Activated CD8-positive, alpha-beta T cell treated with anti-CD3 and anti-CD28 coated beads, Interleukin-2, amount 10 ng/mL, durations not matched to agents 7 days and 5 days (primary cell): Measurements from ENCODE around the gene ATP5F1E. TPM values are rescaled to one million over a fixed set of nuclear protein-coding genes. Genes with fewer than 3 reads are reported as not detected.

Experiments used
- ATAC-seq: fragments of 150-1000 bp; cut with Tn5 transposase; one replicate; pipeline ENCODE4 v1.10.0; 2021; ENCODE audit warnings: moderate library complexity
- CTCF ChIA-PET: fragments of 350-600 bp; sonication (Branson Sonifier 250); formaldehyde crosslinking; loops from one replicate; lab custom pipeline; 2021; ENCODE audit warnings: antibody characterized with exemption; lab: Charles Lee
- POLR2A ChIA-PET: fragments of 350-600 bp; sonication (Branson Sonifier 250); formaldehyde crosslinking; loops from one replicate; lab custom pipeline; 2021; ENCODE audit warnings: antibody characterized with exemption; lab: Charles Lee
- DNase-seq: peaks from one replicate; pipeline ENCODE4 v3.0.0-alpha.2; 2020
- H3K27ac Mint-ChIP-seq: one replicate; pipeline ENCODE4 v1.8.0; 2021; ENCODE audit warnings: mild to moderate bottlenecking, mixed read lengths
- H3K27me3 Mint-ChIP-seq: one replicate; pipeline ENCODE4 v1.8.0; 2021; ENCODE audit warnings: low read depth, mixed read lengths
- H3K36me3 Mint-ChIP-seq: one replicate; pipeline ENCODE4 v1.8.0; 2021; ENCODE audit warnings: low read depth, mixed read lengths
- H3K4me1 Mint-ChIP-seq: one replicate; pipeline ENCODE4 v1.8.0; 2021; ENCODE audit warnings: low read depth, mixed read lengths
- H3K4me3 Mint-ChIP-seq: one replicate; pipeline ENCODE4 v1.8.0; 2021; ENCODE audit warnings: mild to moderate bottlenecking, mixed read lengths
- H3K9me3 Mint-ChIP-seq: one replicate; pipeline ENCODE4 v1.8.0; 2022; ENCODE audit warnings: mixed read lengths; ENCODE audit not compliant: insufficient read depth
- total RNA-seq, 2 experiments: library from RNA; stranded (reverse); gene quantifications; one replicate each; pipeline ENCODE4 v1.2.3, GENCODE V29; 2021

The ATP5F1E gene
- total RNA-seq, 2 experiments from 2014 or later = 97.8 to 98.8 TPM

- ChIA-PET CTCF (interaction anchor here (0.7 to 4.8 kb wide), 12 partner anchors 9 to 380 kb away, joined by 3 to 18 read pairs (median 4); partner anchors contain the start of genes PRELID3B and STX16), POLR2A (interaction anchor here (0.6 to 2.3 kb wide), 21 partner anchors 8 to 380 kb away, joined by 3 to 27 read pairs (median 5); partner anchors contain the start of genes PRELID3B, STX16 and ZNF831)
- DNase-seq = peak; percentile 46
- H3K4me1 Mint-ChIP-seq = peaks cover 55% of the 10 kb centered on the region
- H3K27ac Mint-ChIP-seq = peak overlapping the region; percentile 95
- H3K36me3 Mint-ChIP-seq = peaks cover 77% of the 10 kb centered on the region
- ATAC-seq = no peak
- no peaks in the 10 kb centered on the region for H3K27me3 Mint-ChIP-seq
- H3K4me3 Mint-ChIP-seq = peak overlapping the region; percentile 93
- H3K9me3 Mint-ChIP-seq = no peaks in the 10 kb centered on the region
These were observed 542 bp downstream of the ATP5F1E start for GRCh38 chr20:59031564-59032022.

- peak overlapping the region; percentile 95 for H3K27ac Mint-ChIP-seq
- H3K9me3 Mint-ChIP-seq = no peaks in the 10 kb centered on the region
- H3K27me3 Mint-ChIP-seq = no peaks in the 10 kb centered on the region
- H3K4me1 Mint-ChIP-seq = peaks cover 54% of the 10 kb centered on the region
- DNase-seq (no peak), ATAC-seq (no peak)
- peaks cover 77% of the 10 kb centered on the region for H3K36me3 Mint-ChIP-seq
- H3K4me3 Mint-ChIP-seq = peak overlapping the region; percentile 93
- ChIA-PET CTCF (interaction anchor here (1.4 to 4.8 kb wide), 4 partner anchors 12 to 191 kb away, joined by 4 to 18 read pairs (median 4); partner anchors contain the start of gene PRELID3B), POLR2A (interaction anchor here (0.9 to 2.3 kb wide), 15 partner anchors 12 to 380 kb away, joined by 3 to 27 read pairs (median 6); partner anchors contain the start of genes PRELID3B, STX16 and ZNF831)
These were observed 1.1 kb downstream of the ATP5F1E start for GRCh38 chr20:59030911-59031563.

- CTCF ChIA-PET = interaction anchor here (1.1 to 1.4 kb wide), 2 partner anchors 15 to 47 kb away, joined by 3 read pairs; partner anchors contain the start of gene NELFCD
- H3K4me1 Mint-ChIP-seq = peaks cover 55% of the 10 kb centered on the region
- H3K36me3 Mint-ChIP-seq = peaks cover 75% of the 10 kb centered on the region
These were observed 3.3 kb downstream of the ATP5F1E start for GRCh38 chr20:59028812-59029211.

GRCh38 chr20:59027741-59028320 lies 4.3 kb downstream of the ATP5F1E start:
- no peak for ATAC-seq
- H3K27ac Mint-ChIP-seq = peak overlapping the region; percentile 3
- ChIA-PET POLR2A (no interaction called here), CTCF (interaction anchor here (0.8 to 1.9 kb wide), 3 partner anchors 10 to 180 kb away, joined by 3 to 4 read pairs (median 3); no protein-coding TSS in a partner anchor)
- no peak overlapping the region for H3K4me3 Mint-ChIP-seq
- no peaks in the 10 kb centered on the region for H3K27me3 Mint-ChIP-seq
- H3K9me3 Mint-ChIP-seq = no peaks in the 10 kb centered on the region
- DNase-seq = no peak
- H3K4me1 Mint-ChIP-seq = peaks cover 50% of the 10 kb centered on the region
- H3K36me3 Mint-ChIP-seq = peaks cover 78% of the 10 kb centered on the region

More at GRCh38 chr20:59028812-59029211, 3.3 kb downstream of the ATP5F1E start:
- Mint-ChIP-seq H3K9me3 (no peaks in the 10 kb centered on the region), H3K27me3 (no peaks in the 10 kb centered on the region), H3K27ac (no peak overlapping the region), H3K4me3 (peak overlapping the region; percentile 93)
- ATAC-seq (no peak), DNase-seq (peak; percentile 13)
- POLR2A ChIA-PET = interaction anchor here (1.2 kb wide), 1 partner anchor 47 kb away, joined by 5 read pairs; no protein-coding TSS in a partner anchor

- Mint-ChIP-seq H3K9me3 (no peaks in the 10 kb centered on the region), H3K27ac (no peak overlapping the region), H3K27me3 (no peaks in the 10 kb centered on the region), H3K36me3 (peaks cover 82% of the 10 kb centered on the region), H3K4me1 (peaks cover 47% of the 10 kb centered on the region), H3K4me3 (no peak overlapping the region)
- DNase-seq (no peak), ATAC-seq (no peak)
- POLR2A ChIA-PET = no interaction called here
- CTCF ChIA-PET = interaction anchor here (0.8 to 1.9 kb wide), 3 partner anchors 10 to 181 kb away, joined by 3 to 4 read pairs (median 4); no protein-coding TSS in a partner anchor
These were observed 5.0 kb downstream of the ATP5F1E start for GRCh38 chr20:59026904-59027740.

- Mint-ChIP-seq H3K27me3 (no peaks in the 10 kb centered on the region), H3K4me1 (peaks cover 39% of the 10 kb centered on the region), H3K4me3 (no peak overlapping the region), H3K27ac (no peak overlapping the region), H3K9me3 (no peaks in the 10 kb centered on the region), H3K36me3 (peaks cover 73% of the 10 kb centered on the region)
- DNase-seq (no peak), ATAC-seq (no peak)
- ChIA-PET CTCF (no interaction called here), POLR2A (interaction anchor here (0.6 kb wide), 1 partner anchor 36 kb away, joined by 3 read pairs; no protein-coding TSS in a partner anchor)
These were observed 6.6 kb downstream of the ATP5F1E start for GRCh38 chr20:59025511-59025910.

GRCh38 chr20:59025086-59025485 lies 7.0 kb downstream of the ATP5F1E start:
- Mint-ChIP-seq H3K4me3 (no peak overlapping the region), H3K36me3 (peaks cover 68% of the 10 kb centered on the region), H3K9me3 (no peaks in the 10 kb centered on the region), H3K27ac (no peak overlapping the region), H3K4me1 (peaks cover 35% of the 10 kb centered on the region), H3K27me3 (no peaks in the 10 kb centered on the region)
- ChIA-PET POLR2A (interaction anchor here (0.6 to 1.0 kb wide), 2 partner anchors 36 to 136 kb away, joined by 3 read pairs; no protein-coding TSS in a partner anchor), CTCF (no interaction called here)
- ATAC-seq (no peak), DNase-seq (no peak)

- Mint-ChIP-seq H3K9me3 (no peaks in the 10 kb centered on the region), H3K4me3 (no peak overlapping the region), H3K4me1 (peaks cover 27% of the 10 kb centered on the region), H3K27me3 (no peaks in the 10 kb centered on the region), H3K36me3 (peaks cover 59% of the 10 kb centered on the region), H3K27ac (no peak overlapping the region)
- ChIA-PET CTCF (no interaction called here), POLR2A (interaction anchor here (1.0 kb wide), 1 partner anchor 135 kb away, joined by 3 read pairs; no protein-coding TSS in a partner anchor)
- ATAC-seq (no peak), DNase-seq (no peak)
These were observed 8.0 kb downstream of the ATP5F1E start for GRCh38 chr20:59024111-59024530.

GRCh38 chr20:59023616-59024015 lies 8.5 kb downstream of the ATP5F1E start:
- CTCF ChIA-PET = no interaction called here
- POLR2A ChIA-PET = interaction anchor here (0.8 kb wide), 1 partner anchor 9 kb away, joined by 5 read pairs; the partner anchor contains the start of gene ATP5F1E
- DNase-seq = no peak
- ATAC-seq = no peak
- Mint-ChIP-seq H3K4me3 (no peak overlapping the region), H3K4me1 (peaks cover 22% of the 10 kb centered on the region), H3K9me3 (no peaks in the 10 kb centered on the region), H3K27ac (no peak overlapping the region), H3K27me3 (no peaks in the 10 kb centered on the region), H3K36me3 (peaks cover 54% of the 10 kb centered on the region)

GRCh38 chr20:59022754-59023153 lies 9.4 kb downstream of the ATP5F1E start:
- POLR2A ChIA-PET = no interaction called here
- DNase-seq (no peak), ATAC-seq (no peak)
- Mint-ChIP-seq H3K4me1 (peaks cover 16% of the 10 kb centered on the region), H3K4me3 (no peak overlapping the region), H3K9me3 (no peaks in the 10 kb centered on the region), H3K27ac (peak overlapping the region; percentile 10), H3K36me3 (peaks cover 48% of the 10 kb centered on the region), H3K27me3 (no peaks in the 10 kb centered on the region)
- CTCF ChIA-PET = no interaction called here
